Endothelial cell of umbilical vein (primary cell): ENCODE data around the gene SIPA1. TPM values are rescaled to one million over a fixed set of nuclear protein-coding genes. Genes with fewer than 3 reads are reported as not detected.

Source experiments
- BruUV-seq: library from RNA; stranded (reverse); fragments of 400-500 nt; replicated peaks from 2 replicates; lab custom pipeline; 2021; lab: Mats Ljungman, UMichigan
- CTCF ChIA-PET: fragments of 300-600, 350-600 bp; sonication (Branson Sonifier 250); formaldehyde crosslinking; loops from one replicate; lab custom pipeline; 2021; ENCODE audit warnings: antibody characterized with exemption, inconsistent platforms; lab: Charles Lee
- POLR2A ChIA-PET: fragments of 300-600, 350-600 bp; sonication (Branson Sonifier 250); formaldehyde crosslinking; loops from one replicate; lab custom pipeline; 2021; ENCODE audit warnings: antibody characterized with exemption, inconsistent platforms; lab: Charles Lee
- DNase-seq: peaks from one replicate; pipeline ENCODE4 v3.0.0-alpha.2; 2011; ENCODE audit warnings: low read depth, low spot score
- FAIRE-seq: peaks from 2 replicates; lab custom pipeline; 2011; peaks lifted over from hg19 to GRCh38; lab: Jason Lieb, UNC
- H2AFZ ChIP-seq: 2 replicates; pipeline ENCODE4 v1.6.0; 2012; ENCODE audit warnings: low read depth, low read length, control low read depth, inconsistent platforms
- H3K27ac ChIP-seq: 2 replicates; pipeline ENCODE4 v1.5.1; 2011; ENCODE audit warnings: low read depth, mild to moderate bottlenecking, control low read depth, low read length, moderate library complexity; ENCODE audit not compliant: insufficient read depth
- H3K27me3 ChIP-seq, 2 experiments: 2 replicates each; pipeline versions ENCODE4 v1.6.0 to v1.6.1; 2011; ENCODE audit warnings: low read length in 2 of 2, mixed read lengths in 1 of 2; ENCODE audit not compliant: control insufficient read depth in 2 of 2, insufficient read depth in 2 of 2
- H3K36me3 ChIP-seq, 2 experiments: 2 replicates in 1 of 2; 3 replicates in 1 of 2; pipeline ENCODE4 v1.5.1; 2011; ENCODE audit warnings: low read length in 2 of 2, mild to moderate bottlenecking in 1 of 2, moderate library complexity in 1 of 2; ENCODE audit not compliant: control insufficient read depth in 2 of 2, insufficient read depth in 2 of 2; ENCODE audit errors: extremely low read depth in 1 of 2
- H3K4me1 ChIP-seq: 3 replicates; pipeline ENCODE4 v1.5.1; 2011; ENCODE audit warnings: mild to moderate bottlenecking, low read length; ENCODE audit not compliant: control insufficient read depth, insufficient read depth; ENCODE audit errors: extremely low read depth
- H3K4me2 ChIP-seq: 2 replicates; pipeline ENCODE4 v1.6.1; 2011; ENCODE audit warnings: low read length, control low read depth, mixed read lengths; ENCODE audit not compliant: insufficient read depth
- H3K4me3 ChIP-seq, 3 experiments: fragments of 200-600 bp in 1 of 3; sonication (generic), shearing (Covaris generic) in 1 of 3; replicated peaks in 1 of 3; 2 replicates each; pipeline ENCODE4 v1.5.1; 2011 to 2016; ENCODE audit warnings: control low read depth in 3 of 3, low read length in 3 of 3, mild to moderate bottlenecking in 2 of 3, inconsistent platforms in 1 of 3, low read depth in 1 of 3, moderate library complexity in 1 of 3; ENCODE audit not compliant: insufficient read depth in 1 of 3
- H3K79me2 ChIP-seq: 2 replicates; pipeline ENCODE4 v1.6.0; 2012; ENCODE audit warnings: low read length, inconsistent platforms; ENCODE audit not compliant: control insufficient read depth, insufficient read depth
- H3K9ac ChIP-seq: replicated peaks from 2 replicates; pipeline ENCODE3; 2011; ENCODE audit warnings: low read length, control low read depth; ENCODE audit not compliant: insufficient read depth; ENCODE audit errors: extremely low read depth
- H3K9me1 ChIP-seq: replicated peaks from 3 replicates; pipeline ENCODE4 v1.6.0; 2011; ENCODE audit warnings: mild to moderate bottlenecking, low read length; ENCODE audit not compliant: control insufficient read depth, insufficient read depth; ENCODE audit errors: extremely low read depth
- H3K9me3 ChIP-seq: replicated peaks from 2 replicates; pipeline ENCODE4 v1.5.1; 2012; ENCODE audit warnings: low read length, inconsistent platforms; ENCODE audit not compliant: control insufficient read depth, insufficient read depth
- H4K20me1 ChIP-seq: replicated peaks from 2 replicates; pipeline ENCODE3; 2011; ENCODE audit warnings: mild to moderate bottlenecking, low read length; ENCODE audit not compliant: control insufficient read depth, insufficient read depth; ENCODE audit errors: extremely low read depth
- CTCF ChIP-seq, 2 donors: IDR thresholded peaks; 1 replicate in 1 of 2; 2 replicates in 1 of 2; pipeline ENCODE4 v1.5.1; 2011; ENCODE audit warnings: low read length in 2 of 2, mild to moderate bottlenecking in 2 of 2, moderate library complexity in 2 of 2, control low read depth in 1 of 2, inconsistent platforms in 1 of 2, low read depth in 1 of 2; ENCODE audit not compliant: insufficient read depth in 1 of 2; ENCODE audit errors: extremely low read depth in 1 of 2
- EZH2 ChIP-seq: IDR thresholded peaks from 2 replicates; pipeline ENCODE4 v1.6.1; 2012; ENCODE audit warnings: borderline replicate concordance, low read depth, mild to moderate bottlenecking, moderate library complexity, low read length, inconsistent platforms; ENCODE audit not compliant: severe bottlenecking
- FOS ChIP-seq: IDR thresholded peaks from 2 replicates; pipeline ENCODE4 v1.6.1; 2011; ENCODE audit warnings: mild to moderate bottlenecking, low read length, moderate library complexity, borderline replicate concordance; ENCODE audit not compliant: insufficient read depth
- GATA2 ChIP-seq: IDR thresholded peaks from 2 replicates; pipeline ENCODE4 v1.7.0; 2011; ENCODE audit warnings: low read depth, mild to moderate bottlenecking, moderate library complexity, mixed read lengths, low read length; ENCODE audit not compliant: insufficient read length, insufficient read depth
- JUN ChIP-seq: IDR thresholded peaks from 2 replicates; pipeline ENCODE4 v1.6.1; 2011; ENCODE audit warnings: borderline replicate concordance, low read depth; ENCODE audit not compliant: insufficient read length, insufficient read depth
- MYC ChIP-seq: IDR thresholded peaks from one replicate; pipeline ENCODE4 v1.6.1; 2011; ENCODE audit warnings: mild to moderate bottlenecking, low read depth, low read length
- POLR2A ChIP-seq: IDR thresholded peaks from 2 replicates; pipeline ENCODE4 v1.6.1; 2012; ENCODE audit warnings: low read depth, mild to moderate bottlenecking, control low read depth, low read length
- POLR2AphosphoS5 ChIP-seq: IDR thresholded peaks from 2 replicates; pipeline ENCODE4 v1.6.1; 2012; ENCODE audit warnings: low read depth, mild to moderate bottlenecking, control low read depth, low read length, moderate library complexity; ENCODE audit not compliant: insufficient read depth
- dilution Hi-C: fragments of 300-500 bp; cut with MboI; formaldehyde crosslinking; loops from one replicate; pipeline ENCODE4 v1.15.0; 2019; ENCODE audit warnings: low sequenced_read_pairs; ENCODE audit not compliant: extremely low pct_ligation_motif_present
- intact Hi-C: fragments of 100-400 bp; cut with micrococcal nuclease; formaldehyde crosslinking; loops from one replicate; pipeline ENCODE4 v1.10.0; 2022
- polyA plus RNA-seq, 4 experiments: library from polyadenylated mRNA; depleted of rRNA in 3 of 4; stranded (reverse) in 3 of 4; unstranded in 1 of 4; fragments of >200 nt; gene quantifications; 2 replicates each; pipeline versions ENCODE4 v1.2.1 to v1.2.3, GENCODE V29; 2011 to 2012; ENCODE audit warnings: missing spikeins in 1 of 4
- total RNA-seq: library from RNA; stranded (reverse); gene quantifications from 2 replicates; pipeline ENCODE4 v1.2.3, GENCODE V29; 2021
- TF ChIP-seq, protein P1 (sequence below): IDR thresholded peaks from 2 replicates; pipeline ENCODE4 v1.6.1; 2011; ENCODE audit not compliant: insufficient read depth, insufficient read length

Gene SIPA1
- total and polyA plus RNA-seq, 2 donors (not counting 3 experiments of a cell fraction or from before 2014, with no cell fraction given): 67.5 to 119 TPM

GRCh38 chr11:65657426-65657825 is 19.5 kb downstream of the SIPA1 start:
- Histone ChIP-seq H3K9me1 (no peaks in the 10 kb centered on the region), H3K9ac (no peak overlapping the region), H3K79me2 (peaks cover 39% of the 10 kb centered on the region), H2AFZ (no peak overlapping the region), H3K27ac (no peak overlapping the region), H3K27me3 (no peaks in the 10 kb centered on the region), H3K36me3 (peaks cover 21 to 64% of the 10 kb centered on the region in 2 experiments), H3K4me2 (no peak overlapping the region), H3K4me1 (peaks cover 23% of the 10 kb centered on the region), H3K4me3 (no peak overlapping the region), H4K20me1 (no peaks in the 10 kb centered on the region), H3K9me3 (no peaks in the 10 kb centered on the region)
- DNase-seq: no peak
- no peak for FAIRE-seq
- dilution Hi-C loops (no loop called here), intact Hi-C loops (no loop called here)
- ChIA-PET CTCF (interaction anchor here (1.2 kb wide), 1 partner anchor 20 kb away, joined by 4 read pairs; the partner anchor contains the start of gene SIPA1), POLR2A (interaction anchor here (0.7 kb wide), 1 partner anchor 51 kb away, joined by 3 read pairs; no protein-coding TSS in a partner anchor)
- no TSS peak for BruUV-seq
- TF ChIP-seq GATA2: no peak
- TF ChIP-seq CTCF (IDR thresholded peaks at IDR 0.05; ENCODE audit: extremely low read depth in 1 of 2, insufficient read depth in 1 of 2, low read depth in 1 of 2, low read length in 2 of 2): no peak
- no peak for TF ChIP-seq JUN
- no peak for TF ChIP-seq MYC
- TF ChIP-seq EZH2: no peak
- no peak for TF ChIP-seq POLR2A
- TF ChIP-seq, protein P1, sequence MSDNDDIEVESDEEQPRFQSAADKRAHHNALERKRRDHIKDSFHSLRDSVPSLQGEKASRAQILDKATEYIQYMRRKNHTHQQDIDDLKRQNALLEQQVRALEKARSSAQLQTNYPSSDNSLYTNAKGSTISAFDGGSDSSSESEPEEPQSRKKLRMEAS: no peak
- no peak for TF ChIP-seq POLR2AphosphoS5
- TF ChIP-seq FOS: no peak
